Panc1 (cell line): ENCODE measurements around the gene BCAS3. TPM values are rescaled to one million over a fixed set of nuclear protein-coding genes. Genes with fewer than 3 reads are reported as not detected.

Source experiments
- ATAC-seq: fragments of 200-7000 bp; cut with Tn5 transposase; 2 replicates; pipeline ENCODE4 v1.9.1; 2020; ENCODE audit warnings: mild to moderate bottlenecking, moderate library complexity
- BruUV-seq: library from RNA; stranded (reverse); fragments of 400-500 nt; replicated peaks from 2 replicates; lab custom pipeline; 2021; lab: Mats Ljungman, UMichigan
- CTCF ChIA-PET: fragments of 300-600 bp; sonication (Branson Sonifier 250); formaldehyde crosslinking; loops from one replicate; lab custom pipeline; 2022; ENCODE audit warnings: antibody characterized with exemption; lab: Charles Lee
- POLR2A ChIA-PET: fragments of 300-600 bp; sonication (Branson Sonifier 250); formaldehyde crosslinking; loops from one replicate; lab custom pipeline; 2022; ENCODE audit warnings: antibody characterized with exemption; lab: Charles Lee
- DNase-seq: peaks from one replicate; pipeline ENCODE4 v3.0.0-alpha.2; 2010; ENCODE audit warnings: low read depth, low spot score
- H3K27ac ChIP-seq: 2 replicates; pipeline ENCODE4 v1.5.1; 2011; ENCODE audit warnings: mild to moderate bottlenecking, low read length, inconsistent platforms
- H3K27me3 ChIP-seq: fragments of 200-500 bp; sonication (Bioruptor generic); 2 replicates; pipeline ENCODE4 v1.6.0; 2014; ENCODE audit warnings: low read length, inconsistent platforms; ENCODE audit not compliant: control insufficient read depth, insufficient read depth
- H3K36me3 ChIP-seq: fragments of 200-500 bp; sonication (Bioruptor generic); 2 replicates; pipeline ENCODE4 v1.5.1; 2014; ENCODE audit warnings: inconsistent platforms, mild to moderate bottlenecking, low read length, moderate library complexity; ENCODE audit not compliant: control insufficient read depth, insufficient read depth
- H3K4me1 ChIP-seq: 2 replicates; pipeline ENCODE4 v1.5.1; 2011; ENCODE audit warnings: inconsistent platforms, mild to moderate bottlenecking, low read length, moderate library complexity; ENCODE audit not compliant: control insufficient read depth, insufficient read depth
- H3K4me3 ChIP-seq, 2 experiments: 2 replicates each; pipeline ENCODE4 v1.5.1; 2011 to 2012; ENCODE audit warnings: low read depth in 2 of 2, low read length in 2 of 2, mild to moderate bottlenecking in 2 of 2, inconsistent platforms in 1 of 2, moderate library complexity in 1 of 2
- H3K9me3 ChIP-seq: fragments of 200-500 bp; sonication (Bioruptor generic); 2 replicates; pipeline ENCODE4 v1.5.1; 2014; ENCODE audit warnings: low read depth, mild to moderate bottlenecking, inconsistent platforms, low read length, moderate library complexity; ENCODE audit not compliant: control insufficient read depth, insufficient read depth
- POLR2AphosphoS5 ChIP-seq: IDR thresholded peaks from 2 replicates; pipeline ENCODE4 v1.6.1; 2012; ENCODE audit warnings: mild to moderate bottlenecking, low read depth, low read length, moderate library complexity
- SIN3A ChIP-seq: IDR thresholded peaks from 2 replicates; pipeline ENCODE4 v1.6.1; 2012; ENCODE audit warnings: low read depth, mild to moderate bottlenecking, low read length, moderate library complexity, borderline replicate concordance; ENCODE audit not compliant: insufficient read depth
- TCF7L2 ChIP-seq: IDR thresholded peaks from 2 replicates; pipeline ENCODE4 v1.6.1; 2011; ENCODE audit warnings: mild to moderate bottlenecking, low read depth, low read length, inconsistent platforms
- in situ Hi-C: cut with HindIII; loops from 2 replicates; pipeline ENCODE4 v1.10.0; 2016; ENCODE audit warnings: low sequenced_read_pairs, low pct_unique_long_range_greater_than_20kb
- intact Hi-C: fragments of 100-400 bp; cut with micrococcal nuclease; formaldehyde crosslinking; loops from one replicate; pipeline ENCODE4 v1.10.0; 2022; ENCODE audit not compliant: unreplicated experiment
- total RNA-seq: library from RNA; stranded (reverse); gene quantifications from one replicate; pipeline ENCODE4 v1.2.1, GENCODE V29; 2021; ENCODE audit not compliant: unreplicated experiment
- TF ChIP-seq, protein P1 (sequence below): fragments of 450-650 bp; IDR thresholded peaks from 2 replicates; pipeline ENCODE4 v1.5.1; 2017; ENCODE audit warnings: mild to moderate bottlenecking
- TF ChIP-seq, protein P2 (sequence below), 2 experiments: IDR thresholded peaks; 2 replicates each; pipeline ENCODE4 v1.6.1; 2011 to 2012; ENCODE audit warnings: low read depth in 2 of 2, control low read depth in 1 of 2, low read length in 1 of 2, mild to moderate bottlenecking in 1 of 2, moderate library complexity in 1 of 2; ENCODE audit not compliant: insufficient read depth in 1 of 2

Gene BCAS3
- total RNA-seq, 1 experiment from 2014 or later: 9.3 TPM

DNA sequence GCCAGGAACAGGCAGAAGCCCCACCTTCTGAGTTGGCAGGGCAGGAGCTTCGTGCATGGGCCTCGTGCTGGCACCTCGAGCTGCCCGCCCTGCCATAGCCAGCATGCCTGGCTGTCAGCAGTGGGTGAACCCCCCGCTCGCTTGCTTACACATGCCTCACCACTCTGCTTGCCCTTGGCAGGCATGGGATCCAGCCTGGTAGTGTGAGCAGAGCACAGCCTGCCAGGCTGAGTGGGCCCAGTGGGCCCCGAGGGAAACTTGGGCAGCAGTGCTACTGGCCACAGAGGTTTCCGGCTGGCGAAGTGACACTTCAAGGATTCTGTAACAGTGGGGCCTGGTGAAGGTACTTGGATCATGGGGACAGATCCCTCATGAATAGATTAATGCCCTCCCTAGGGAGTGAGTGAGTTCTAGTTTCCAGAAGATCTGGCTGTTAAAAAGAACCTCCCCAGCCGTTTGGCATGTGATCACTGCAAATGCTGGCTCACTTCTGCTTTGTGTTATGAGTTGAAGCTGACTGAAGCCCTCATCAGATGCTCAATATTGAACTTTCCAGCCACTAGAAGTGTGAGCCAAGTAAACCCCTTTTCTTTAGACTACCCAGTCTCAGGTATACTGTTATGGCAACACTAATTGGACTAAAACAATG is 114.7 kb downstream of the BCAS3 start:
- BruUV-seq: no TSS peak
- DNase-seq (no peak), ATAC-seq (no peak)
- Histone ChIP-seq H3K9me3 (no peaks in the 10 kb centered on the region), H3K27me3 (no peaks in the 10 kb centered on the region), H3K4me3 (no peak overlapping the region), H3K4me1 (no peaks in the 10 kb centered on the region), H3K36me3 (no peaks in the 10 kb centered on the region), H3K27ac (no peak overlapping the region)
- CTCF ChIA-PET: no interaction called here
- TF ChIP-seq, protein P1, sequence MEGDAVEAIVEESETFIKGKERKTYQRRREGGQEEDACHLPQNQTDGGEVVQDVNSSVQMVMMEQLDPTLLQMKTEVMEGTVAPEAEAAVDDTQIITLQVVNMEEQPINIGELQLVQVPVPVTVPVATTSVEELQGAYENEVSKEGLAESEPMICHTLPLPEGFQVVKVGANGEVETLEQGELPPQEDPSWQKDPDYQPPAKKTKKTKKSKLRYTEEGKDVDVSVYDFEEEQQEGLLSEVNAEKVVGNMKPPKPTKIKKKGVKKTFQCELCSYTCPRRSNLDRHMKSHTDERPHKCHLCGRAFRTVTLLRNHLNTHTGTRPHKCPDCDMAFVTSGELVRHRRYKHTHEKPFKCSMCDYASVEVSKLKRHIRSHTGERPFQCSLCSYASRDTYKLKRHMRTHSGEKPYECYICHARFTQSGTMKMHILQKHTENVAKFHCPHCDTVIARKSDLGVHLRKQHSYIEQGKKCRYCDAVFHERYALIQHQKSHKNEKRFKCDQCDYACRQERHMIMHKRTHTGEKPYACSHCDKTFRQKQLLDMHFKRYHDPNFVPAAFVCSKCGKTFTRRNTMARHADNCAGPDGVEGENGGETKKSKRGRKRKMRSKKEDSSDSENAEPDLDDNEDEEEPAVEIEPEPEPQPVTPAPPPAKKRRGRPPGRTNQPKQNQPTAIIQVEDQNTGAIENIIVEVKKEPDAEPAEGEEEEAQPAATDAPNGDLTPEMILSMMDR: no peak
- TF ChIP-seq TCF7L2 (no peak), SIN3A (no peak), POLR2AphosphoS5 (no peak)
- TF ChIP-seq, protein P2, sequence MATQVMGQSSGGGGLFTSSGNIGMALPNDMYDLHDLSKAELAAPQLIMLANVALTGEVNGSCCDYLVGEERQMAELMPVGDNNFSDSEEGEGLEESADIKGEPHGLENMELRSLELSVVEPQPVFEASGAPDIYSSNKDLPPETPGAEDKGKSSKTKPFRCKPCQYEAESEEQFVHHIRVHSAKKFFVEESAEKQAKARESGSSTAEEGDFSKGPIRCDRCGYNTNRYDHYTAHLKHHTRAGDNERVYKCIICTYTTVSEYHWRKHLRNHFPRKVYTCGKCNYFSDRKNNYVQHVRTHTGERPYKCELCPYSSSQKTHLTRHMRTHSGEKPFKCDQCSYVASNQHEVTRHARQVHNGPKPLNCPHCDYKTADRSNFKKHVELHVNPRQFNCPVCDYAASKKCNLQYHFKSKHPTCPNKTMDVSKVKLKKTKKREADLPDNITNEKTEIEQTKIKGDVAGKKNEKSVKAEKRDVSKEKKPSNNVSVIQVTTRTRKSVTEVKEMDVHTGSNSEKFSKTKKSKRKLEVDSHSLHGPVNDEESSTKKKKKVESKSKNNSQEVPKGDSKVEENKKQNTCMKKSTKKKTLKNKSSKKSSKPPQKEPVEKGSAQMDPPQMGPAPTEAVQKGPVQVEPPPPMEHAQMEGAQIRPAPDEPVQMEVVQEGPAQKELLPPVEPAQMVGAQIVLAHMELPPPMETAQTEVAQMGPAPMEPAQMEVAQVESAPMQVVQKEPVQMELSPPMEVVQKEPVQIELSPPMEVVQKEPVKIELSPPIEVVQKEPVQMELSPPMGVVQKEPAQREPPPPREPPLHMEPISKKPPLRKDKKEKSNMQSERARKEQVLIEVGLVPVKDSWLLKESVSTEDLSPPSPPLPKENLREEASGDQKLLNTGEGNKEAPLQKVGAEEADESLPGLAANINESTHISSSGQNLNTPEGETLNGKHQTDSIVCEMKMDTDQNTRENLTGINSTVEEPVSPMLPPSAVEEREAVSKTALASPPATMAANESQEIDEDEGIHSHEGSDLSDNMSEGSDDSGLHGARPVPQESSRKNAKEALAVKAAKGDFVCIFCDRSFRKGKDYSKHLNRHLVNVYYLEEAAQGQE (IDR thresholded peaks at IDR 0.05; ENCODE audit: insufficient read depth in 1 of 2, low read depth in 2 of 2, low read length in 1 of 2): no peak
- in situ Hi-C loops: no loop called here
- POLR2A ChIA-PET: no interaction called here
- intact Hi-C loops: no loop called here

DNA sequence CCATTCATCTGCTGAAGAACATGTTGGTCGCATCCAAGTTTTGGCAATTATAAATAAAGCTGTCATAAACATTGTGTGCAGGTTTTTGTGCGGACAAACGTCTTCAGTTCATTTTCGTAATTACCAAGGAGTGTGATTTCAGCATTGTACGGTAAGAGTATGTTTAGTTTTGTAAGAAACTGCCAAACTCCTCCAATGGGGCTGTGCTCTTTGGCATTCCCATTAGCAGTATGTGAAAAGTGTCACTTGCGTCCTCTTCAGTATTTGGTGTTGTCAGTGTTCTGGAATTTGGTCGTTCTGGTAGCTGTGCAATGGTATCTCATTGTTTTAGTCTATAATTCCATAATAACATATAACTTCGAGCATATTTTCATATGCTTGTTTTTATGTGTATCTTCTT is 120.9 kb downstream of the BCAS3 start:
- H3K4me3 ChIP-seq: no peak overlapping the region
- H3K27me3 ChIP-seq: no peaks in the 10 kb centered on the region
- H3K9me3 ChIP-seq: no peaks in the 10 kb centered on the region
- ATAC-seq: no peak
- in situ Hi-C loops (no loop called here), intact Hi-C loops (no loop called here)
- ChIA-PET POLR2A (interaction anchor here (0.6 kb wide), 1 partner anchor 57 kb away, joined by 5 read pairs; no protein-coding TSS in a partner anchor), CTCF (no interaction called here)
- no peak for DNase-seq
- TF ChIP-seq, protein P1: no peak
- TF ChIP-seq POLR2AphosphoS5 (no peak), TCF7L2 (no peak)
- H3K36me3 ChIP-seq: no peaks in the 10 kb centered on the region
- no TSS peak for BruUV-seq
- no peak overlapping the region for H3K27ac ChIP-seq
- H3K4me1 ChIP-seq: no peaks in the 10 kb centered on the region
